HCT116 (cell line): ENCODE measurements around the gene PIP4K2B. TPM values are rescaled to one million over a fixed set of nuclear protein-coding genes. Genes with fewer than 3 reads are reported as not detected.

Experiments
- ATAC-seq: fragments of 200-7000 bp; cut with Tn5 transposase; 2 replicates; pipeline ENCODE4 v1.9.1; 2020; ENCODE audit warnings: mild to moderate bottlenecking, moderate library complexity
- BruUV-seq: library from RNA; stranded (reverse); fragments of 400-500 nt; replicated peaks from 2 replicates; lab custom pipeline; 2021; lab: Mats Ljungman, UMichigan
- CTCF ChIA-PET: fragments of 300-600 bp; sonication (Branson Sonifier 250); formaldehyde crosslinking; loops from one replicate; lab custom pipeline; 2021; ENCODE audit warnings: antibody characterized with exemption; lab: Charles Lee
- POLR2A ChIA-PET: fragments of 300-600, 350-600 bp; sonication (Branson Sonifier 250); formaldehyde crosslinking; loops from one replicate; lab custom pipeline; 2021; ENCODE audit warnings: antibody characterized with exemption; lab: Charles Lee
- RAD21 ChIA-PET, 2 experiments: fragments of 300-600 bp; sonication (Branson Sonifier 250); formaldehyde crosslinking; loops; one replicate each; lab custom pipeline; 2023; ENCODE audit warnings: low total read pairs in 2 of 2; ENCODE audit not compliant: uncharacterized antibody in 2 of 2, unreplicated experiment in 2 of 2, low non-redundant PET in 1 of 2; lab: Charles Lee
- DNase-seq: peaks from one replicate; pipeline ENCODE4 v3.0.0-alpha.2; 2010; ENCODE audit warnings: low read depth, low spot score
- H2AFZ ChIP-seq: fragments of 200-600 bp; shearing (Covaris generic), sonication (generic); 2 replicates; pipeline ENCODE4 v1.6.1; 2017; ENCODE audit warnings: low read depth, mixed run types, mixed read lengths, antibody characterized with exemption, low read length; ENCODE audit not compliant: poor library complexity, severe bottlenecking
- H3K27ac ChIP-seq: 2 replicates; pipeline ENCODE4 v1.5.1; 2012; ENCODE audit warnings: low read depth, low read length
- H3K27me3 ChIP-seq: fragments of 200-600 bp; sonication (generic); 2 replicates; pipeline ENCODE4 v1.6.1; 2016; ENCODE audit warnings: mixed run types, low read length, mixed read lengths; ENCODE audit not compliant: insufficient read depth
- H3K36me3 ChIP-seq, 2 experiments: fragments of 200-500 bp in 1 of 2; fragments of 200-600 bp in 1 of 2; sonication (Bioruptor generic) in 1 of 2; sonication (generic) in 1 of 2; 2 replicates each; pipeline versions ENCODE4 v1.5.1 to v1.6.1; 2014 to 2016; ENCODE audit warnings: low read length in 2 of 2, inconsistent platforms in 1 of 2, mixed read lengths in 1 of 2, mixed run types in 1 of 2; ENCODE audit not compliant: insufficient read depth in 2 of 2, control insufficient read depth in 1 of 2
- H3K4me1 ChIP-seq, 2 experiments: fragments of 200-600 bp in 1 of 2; sonication (generic) in 1 of 2; 2 replicates each; pipeline versions ENCODE4 v1.5.1 to v1.6.1; 2012 to 2017; ENCODE audit warnings: low read length in 2 of 2, inconsistent platforms in 1 of 2, mild to moderate bottlenecking in 1 of 2, mixed read lengths in 1 of 2, mixed run types in 1 of 2, moderate library complexity in 1 of 2; ENCODE audit not compliant: insufficient read depth in 2 of 2, control insufficient read depth in 1 of 2
- H3K4me2 ChIP-seq: fragments of 200-600 bp; sonication (generic); 2 replicates; pipeline ENCODE4 v1.6.1; 2017; ENCODE audit warnings: mixed run types, low read length, mixed read lengths
- H3K4me3 ChIP-seq, 2 experiments: fragments of 200-600 bp in 1 of 2; sonication (generic) in 1 of 2; replicated peaks in 1 of 2; 2 replicates each; pipeline ENCODE4 v1.5.1; 2011 to 2016; ENCODE audit warnings: low read length in 2 of 2, control low read depth in 1 of 2, low read depth in 1 of 2, mild to moderate bottlenecking in 1 of 2, mixed read lengths in 1 of 2, mixed run types in 1 of 2
- H3K79me2 ChIP-seq: fragments of 200-600 bp; sonication (generic); 2 replicates; pipeline ENCODE4 v1.6.1; 2017; ENCODE audit warnings: mild to moderate bottlenecking, mixed run types, low read length, moderate library complexity, mixed read lengths; ENCODE audit not compliant: insufficient read depth
- H3K9ac ChIP-seq: fragments of 200-600 bp; sonication (generic); 2 replicates; pipeline ENCODE4 v1.6.1; 2016; ENCODE audit warnings: low read length, mixed read lengths
- H3K9me2 ChIP-seq: fragments of 200-600 bp; sonication (generic), shearing (Covaris generic); 2 replicates; pipeline ENCODE4 v1.6.1; 2017; ENCODE audit warnings: mixed run types, mild to moderate bottlenecking, moderate library complexity; ENCODE audit not compliant: insufficient read depth
- H3K9me3 ChIP-seq, 2 experiments: fragments of 200-500 bp in 1 of 2; fragments of 200-600 bp in 1 of 2; sonication (Bioruptor generic) in 1 of 2; sonication (generic) in 1 of 2; 2 replicates each; pipeline ENCODE4 v1.6.1; 2014 to 2017; ENCODE audit warnings: low read length in 2 of 2, mixed read lengths in 2 of 2, inconsistent platforms in 1 of 2, low read depth in 1 of 2, mild to moderate bottlenecking in 1 of 2, mixed run types in 1 of 2, moderate library complexity in 1 of 2; ENCODE audit not compliant: control insufficient read depth in 1 of 2, insufficient read depth in 1 of 2
- H4K20me1 ChIP-seq: fragments of 200-600 bp; sonication (generic), shearing (Covaris generic); 2 replicates; pipeline ENCODE4 v1.6.1; 2017; ENCODE audit warnings: mixed run types, mild to moderate bottlenecking, moderate library complexity; ENCODE audit not compliant: insufficient read depth
- CEBPB ChIP-seq: IDR thresholded peaks from 2 replicates; pipeline ENCODE4 v1.6.1; 2012; ENCODE audit warnings: low read depth
- EGR1 ChIP-seq: IDR thresholded peaks from 2 replicates; pipeline ENCODE4 v1.6.1; 2012; ENCODE audit warnings: low read depth
- EZH2 ChIP-seq: fragments of 200-600 bp; sonication (generic); IDR thresholded peaks from 2 replicates; pipeline ENCODE4 v1.6.1; 2017; ENCODE audit warnings: antibody characterized with exemption, mixed run types
- EZH2phosphoT487 ChIP-seq: fragments of 200-600 bp; IDR thresholded peaks from 2 replicates; pipeline ENCODE4 v1.6.1; 2018; ENCODE audit warnings: antibody characterized with exemption, borderline replicate concordance
- POLR2AphosphoS5 ChIP-seq: IDR thresholded peaks from 2 replicates; pipeline ENCODE4 v1.6.1; 2011; ENCODE audit warnings: mild to moderate bottlenecking, low read depth, low read length, moderate library complexity
- RAD21 ChIP-seq: IDR thresholded peaks from 2 replicates; pipeline ENCODE4 v1.6.1; 2012; ENCODE audit warnings: low read depth, mild to moderate bottlenecking
- REST ChIP-seq: IDR thresholded peaks from 2 replicates; pipeline ENCODE4 v1.6.1; 2012; ENCODE audit warnings: low read depth
- SIN3A ChIP-seq: IDR thresholded peaks from 2 replicates; pipeline ENCODE4 v1.6.1; 2012; ENCODE audit warnings: low read depth
- intact Hi-C: fragments of 100-400 bp; cut with micrococcal nuclease; formaldehyde crosslinking; loops from 2 replicates; pipeline ENCODE4 v1.10.0; 2022
- total RNA-seq: library from RNA; stranded (reverse); gene quantifications from one replicate; pipeline ENCODE4 v1.2.1, GENCODE V29; 2021; ENCODE audit not compliant: unreplicated experiment

The PIP4K2B gene
- total RNA-seq, 1 experiment from 2014 or later, result 40.3 TPM

GRCh38 chr17:38796451-38797157, 2.8 kb downstream of the PIP4K2B start:
- DNase-seq (no peak), ATAC-seq (no peak)
- H2AFZ ChIP-seq, result no peak overlapping the region
- H3K27me3 ChIP-seq, result no peaks in the 10 kb centered on the region
- H3K27ac ChIP-seq, result no peak overlapping the region
- peaks cover 11 to 20% of the 10 kb centered on the region in 2 experiments for H3K4me1 ChIP-seq
- intact Hi-C loops, result loop anchor here (5.0 kb wide), 1 partner anchor 44 kb away; the partner anchor contains the start of gene PSMB3
- H3K79me2 ChIP-seq, result peaks cover 58% of the 10 kb centered on the region
- POLR2A ChIA-PET, result interaction anchor here (1.1 kb wide), 1 partner anchor 45 kb away, joined by 3 read pairs; the partner anchor contains the start of gene PSMB3
- H3K9me3 ChIP-seq, result no peaks in the 10 kb centered on the region
- H3K4me3 ChIP-seq, result no peak overlapping the region
- H3K9me2 ChIP-seq, result no peaks in the 10 kb centered on the region
- H3K4me2 ChIP-seq, result no peak overlapping the region
- no peaks in the 10 kb centered on the region for H4K20me1 ChIP-seq
- BruUV-seq, result no TSS peak
- CTCF ChIA-PET, result no interaction called here
- H3K36me3 ChIP-seq, result peaks cover 0 to 12% of the 10 kb centered on the region in 2 experiments; a peak in 2 of 4 replicates
- RAD21 ChIA-PET, result no interaction called here
- no peak overlapping the region for H3K9ac ChIP-seq
- TF ChIP-seq CEBPB (no peak), EZH2 (no peak), REST (no peak), RAD21 (no peak), POLR2AphosphoS5 (no peak), EGR1 (no peak), EZH2phosphoT487 (no peak), SIN3A (no peak)
